Measurements from ENCODE around the gene ARL15. TPM values are rescaled to one million over a fixed set of nuclear protein-coding genes. Genes with fewer than 3 reads are reported as not detected.

Gene ARL15
- total and polyA plus RNA-seq, 9 of the 15 experiments (the other 6 are each of a cell fraction or from before 2014, with no cell fraction given): 18.5 to 80.4 (median 57.0) TPM

DNA sequence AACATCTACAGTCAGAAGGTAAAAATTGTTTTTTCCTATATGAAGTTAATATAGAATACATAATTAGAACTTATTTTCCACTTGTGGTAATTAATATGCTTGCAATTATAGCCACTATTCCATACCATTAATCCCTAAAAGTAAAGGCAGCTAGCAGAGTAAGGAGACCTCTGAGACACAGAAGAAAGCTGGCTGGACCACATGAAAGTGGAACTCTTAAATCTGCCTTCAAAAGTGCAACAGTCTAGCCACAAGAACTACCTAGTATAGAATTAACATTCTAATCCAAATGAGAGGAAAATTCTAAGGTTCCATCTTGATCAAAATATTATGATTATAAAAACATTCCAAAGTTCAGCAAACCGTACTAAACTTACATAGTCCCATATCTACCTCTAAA lies 37.6 kb downstream of the ARL15 start (continued):
- TF ChIP-seq HNRNPH1 (optimal IDR thresholded peaks at IDR 0.05; ENCODE audit: low read depth, low read length) (no peak), GTF3C2 (IDR thresholded peaks at IDR 0.05; ENCODE audit: borderline replicate concordance, extremely low read depth, insufficient read length) (no peak), NR2C2 (CRISPR knock-in tag; IDR thresholded peaks at IDR 0.05) (no peak), NR2C2 (tag; IDR thresholded peaks at IDR 0.05) (no peak), KAT8 (IDR thresholded peaks at IDR 0.05; ENCODE audit: low read depth) (no peak)
- TF ChIP-seq, protein P1, sequence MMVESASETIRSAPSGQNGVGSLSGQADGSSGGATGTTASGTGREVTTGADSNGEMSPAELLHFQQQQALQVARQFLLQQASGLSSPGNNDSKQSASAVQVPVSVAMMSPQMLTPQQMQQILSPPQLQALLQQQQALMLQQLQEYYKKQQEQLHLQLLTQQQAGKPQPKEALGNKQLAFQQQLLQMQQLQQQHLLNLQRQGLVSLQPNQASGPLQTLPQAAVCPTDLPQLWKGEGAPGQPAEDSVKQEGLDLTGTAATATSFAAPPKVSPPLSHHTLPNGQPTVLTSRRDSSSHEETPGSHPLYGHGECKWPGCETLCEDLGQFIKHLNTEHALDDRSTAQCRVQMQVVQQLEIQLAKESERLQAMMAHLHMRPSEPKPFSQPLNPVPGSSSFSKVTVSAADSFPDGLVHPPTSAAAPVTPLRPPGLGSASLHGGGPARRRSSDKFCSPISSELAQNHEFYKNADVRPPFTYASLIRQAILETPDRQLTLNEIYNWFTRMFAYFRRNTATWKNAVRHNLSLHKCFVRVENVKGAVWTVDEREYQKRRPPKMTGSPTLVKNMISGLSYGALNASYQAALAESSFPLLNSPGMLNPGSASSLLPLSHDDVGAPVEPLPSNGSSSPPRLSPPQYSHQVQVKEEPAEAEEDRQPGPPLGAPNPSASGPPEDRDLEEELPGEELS (CRISPR knock-in tag; IDR thresholded peaks at IDR 0.05; ENCODE audit: borderline replicate concordance): no peak

Measured in K562 (cell line).